NB4 (cell line): ENCODE measurements around the gene CREB5.

ENCODE experiments used
- CTCF ChIP-seq: IDR thresholded peaks from one replicate; pipeline ENCODE4 v1.5.1; 2012; ENCODE audit warnings: low read depth, low read length
- POLR2A ChIP-seq: IDR thresholded peaks from 2 replicates; pipeline ENCODE4 v1.6.1; 2011; ENCODE audit warnings: mild to moderate bottlenecking; ENCODE audit not compliant: insufficient read length; ENCODE audit errors: extremely low read depth
- TF ChIP-seq, protein P1 (sequence below): IDR thresholded peaks from 2 replicates; pipeline ENCODE4 v1.6.1; 2011; ENCODE audit warnings: low read depth, low read length

DNA sequence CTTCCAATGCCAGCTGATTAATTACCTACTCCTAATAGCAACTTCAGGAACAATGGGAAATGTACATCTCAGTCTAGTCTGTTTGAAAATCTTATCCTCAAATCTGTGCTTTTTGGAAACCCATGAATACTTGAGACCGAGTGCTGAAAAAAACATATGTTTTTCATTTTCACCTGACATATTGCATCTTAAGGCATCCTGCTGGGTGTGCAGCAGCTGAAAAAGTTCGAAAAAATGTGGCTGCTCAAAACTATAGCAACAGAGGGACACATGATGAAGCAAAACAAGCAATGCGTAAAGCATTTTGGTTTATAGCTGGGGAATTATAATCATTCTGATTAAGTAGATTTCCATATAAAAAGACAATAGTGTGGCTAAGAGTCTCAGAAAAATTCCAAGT lies 218.0 kb downstream of the CREB5 start:
- TF ChIP-seq POLR2A: no peak
- no peak for TF ChIP-seq CTCF
- TF ChIP-seq, protein P1, sequence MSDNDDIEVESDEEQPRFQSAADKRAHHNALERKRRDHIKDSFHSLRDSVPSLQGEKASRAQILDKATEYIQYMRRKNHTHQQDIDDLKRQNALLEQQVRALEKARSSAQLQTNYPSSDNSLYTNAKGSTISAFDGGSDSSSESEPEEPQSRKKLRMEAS: no peak
